Erythroblast (primary cell): Measurements from ENCODE around the gene PLAC1.

Source experiments
- DNase-seq, 2 experiments: peaks; one replicate each; lab custom pipeline; 2025; lab: John Stamatoyannopoulos, UW
- GATA1 ChIP-seq: IDR thresholded peaks from 2 replicates; pipeline ENCODE4 v1.6.1; 2011; ENCODE audit warnings: low read depth, mild to moderate bottlenecking, control low read depth, low read length, moderate library complexity
- POLR2A ChIP-seq: IDR thresholded peaks from 2 replicates; pipeline ENCODE4 v1.6.1; 2011; ENCODE audit warnings: mild to moderate bottlenecking, low read length

PLAC1 gene

DNA sequence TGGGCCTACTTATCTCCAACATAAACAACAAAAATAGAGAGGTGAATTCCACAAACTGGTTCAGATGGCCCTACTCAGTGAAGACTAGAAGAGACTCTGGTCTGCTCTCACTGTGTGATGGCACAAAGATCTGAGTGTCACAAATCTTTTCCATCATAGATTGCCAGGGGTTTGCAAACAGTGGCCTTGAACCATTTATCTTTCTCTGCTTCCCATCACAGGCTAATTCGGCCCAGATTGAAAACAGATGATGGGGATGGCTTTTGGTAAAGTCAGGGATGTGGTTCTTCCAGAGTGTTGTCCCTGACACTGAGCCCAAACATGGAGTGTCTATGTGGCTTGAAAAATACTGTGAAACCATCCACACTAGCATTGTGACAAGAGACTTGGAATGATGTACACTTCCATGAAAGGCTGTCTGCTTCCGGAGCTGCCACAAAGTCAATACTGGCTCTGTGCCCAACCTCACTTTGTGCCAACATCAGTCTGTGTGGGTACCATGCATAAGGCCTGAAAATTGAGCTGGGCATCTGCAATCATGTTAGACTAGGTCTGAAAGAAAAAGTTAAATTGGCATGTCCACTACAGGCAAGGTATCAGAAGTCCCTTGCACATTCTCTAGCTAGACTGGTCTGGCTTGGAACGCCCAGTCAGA, 25.2 kb upstream of the PLAC1 start:
- DNase-seq = no peak
- no peak for TF ChIP-seq POLR2A
- no peak for TF ChIP-seq GATA1

DNA sequence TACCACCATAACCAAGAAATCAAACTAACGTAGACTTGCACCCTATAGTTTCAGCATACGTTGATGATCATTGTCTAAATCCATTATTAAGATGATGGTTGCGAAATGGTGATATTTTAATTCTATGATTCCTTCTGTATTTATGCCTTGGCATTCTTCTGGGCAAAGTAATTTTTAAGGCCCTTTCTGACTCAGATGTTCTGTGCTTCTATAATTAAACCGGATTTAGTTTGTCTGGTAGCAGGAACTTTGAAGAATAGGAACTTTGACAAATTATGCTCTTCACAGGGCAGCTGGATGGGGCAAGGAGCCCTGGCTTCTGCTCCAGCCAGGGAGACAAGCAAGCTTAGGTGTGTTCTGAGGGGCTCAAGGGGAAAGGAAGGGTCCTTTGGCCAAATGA, 23.8 kb upstream of the PLAC1 start:
- TF ChIP-seq GATA1 = no peak
- TF ChIP-seq POLR2A = no peak
- no peak for DNase-seq

DNA sequence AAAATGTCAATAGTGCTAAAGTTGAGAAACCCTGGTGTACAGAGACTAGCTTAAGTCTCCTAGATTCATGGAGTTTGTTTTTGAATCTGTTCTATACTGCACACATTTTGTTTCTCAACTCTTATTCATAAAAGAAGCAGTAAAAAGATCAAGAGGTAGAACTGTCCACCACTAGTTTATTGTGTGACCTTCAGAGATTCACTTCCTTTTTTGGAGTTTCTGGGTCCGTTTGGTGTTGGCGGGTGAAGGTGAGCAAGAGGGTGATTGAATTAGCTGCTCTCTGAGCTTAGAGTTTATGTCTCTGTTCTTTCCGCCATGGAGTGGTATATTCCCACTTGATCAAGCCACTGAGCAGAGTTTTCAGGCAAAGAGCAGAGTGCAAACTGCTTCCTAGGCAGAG, 21.4 kb upstream of the PLAC1 start:
- DNase-seq = no peak
- no peak for TF ChIP-seq POLR2A
- TF ChIP-seq GATA1 = no peak

DNA sequence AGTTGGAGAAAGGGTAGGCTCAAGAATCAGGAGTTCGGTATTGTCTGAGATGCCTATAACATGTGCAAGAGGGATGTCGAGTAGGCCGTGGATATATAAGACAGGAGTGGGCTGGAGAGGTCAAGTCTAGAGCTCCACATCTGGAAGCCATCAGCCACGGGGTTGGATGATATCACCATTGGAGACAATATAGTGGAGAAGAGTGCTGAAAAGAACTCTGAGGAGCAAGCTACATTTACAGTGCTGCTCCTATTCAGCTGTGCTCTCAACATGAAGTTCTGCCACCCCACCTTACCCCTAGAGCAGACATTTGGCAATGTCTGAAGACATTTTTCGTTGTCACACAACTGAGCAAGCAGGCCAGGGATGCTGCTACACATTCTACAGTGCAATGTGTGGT, 20.9 kb upstream of the PLAC1 start:
- no peak for TF ChIP-seq POLR2A
- no peak for TF ChIP-seq GATA1
- DNase-seq = no peak

DNA sequence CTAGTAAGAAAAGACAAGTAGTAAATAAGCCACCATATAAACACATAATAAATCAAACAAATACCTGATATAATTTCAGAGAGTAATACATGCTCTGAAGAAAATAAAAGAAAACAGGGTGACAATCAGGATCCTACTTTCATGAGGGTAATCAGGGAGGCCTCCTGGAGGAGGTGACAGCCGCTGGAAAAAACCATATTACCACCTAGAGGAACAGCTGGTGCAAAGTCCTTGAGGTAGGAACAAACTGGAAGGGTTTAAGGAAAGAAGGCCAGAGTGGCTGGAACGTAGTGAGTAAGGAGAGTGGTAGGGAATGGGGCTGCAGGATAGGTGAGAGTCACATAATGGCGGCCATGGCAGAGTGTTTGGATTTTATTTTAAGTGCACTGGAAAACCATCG, 19.1 kb upstream of the PLAC1 start:
- DNase-seq = no peak
- TF ChIP-seq POLR2A (no peak), GATA1 (no peak)

DNA sequence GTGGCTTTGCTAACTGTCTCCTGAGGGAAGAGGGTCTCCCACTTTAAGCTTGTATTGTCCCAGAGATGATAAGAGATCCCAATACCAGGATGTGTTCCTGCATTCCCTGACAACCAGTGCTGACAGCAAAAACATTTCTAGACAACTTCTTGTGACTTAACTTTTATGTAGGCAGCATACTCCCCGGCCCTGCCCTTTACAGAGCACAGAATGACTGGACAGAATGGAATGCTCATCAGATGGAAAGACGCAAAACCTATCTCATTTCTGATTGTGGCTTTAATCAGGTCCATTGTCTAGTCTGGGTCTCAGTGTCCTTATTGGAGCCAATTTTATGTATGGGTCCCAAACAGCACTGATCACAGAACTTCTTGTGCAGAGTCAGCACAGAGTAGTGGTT, 18.2 kb upstream of the PLAC1 start:
- no peak for DNase-seq
- TF ChIP-seq GATA1 (no peak), POLR2A (no peak)

DNA sequence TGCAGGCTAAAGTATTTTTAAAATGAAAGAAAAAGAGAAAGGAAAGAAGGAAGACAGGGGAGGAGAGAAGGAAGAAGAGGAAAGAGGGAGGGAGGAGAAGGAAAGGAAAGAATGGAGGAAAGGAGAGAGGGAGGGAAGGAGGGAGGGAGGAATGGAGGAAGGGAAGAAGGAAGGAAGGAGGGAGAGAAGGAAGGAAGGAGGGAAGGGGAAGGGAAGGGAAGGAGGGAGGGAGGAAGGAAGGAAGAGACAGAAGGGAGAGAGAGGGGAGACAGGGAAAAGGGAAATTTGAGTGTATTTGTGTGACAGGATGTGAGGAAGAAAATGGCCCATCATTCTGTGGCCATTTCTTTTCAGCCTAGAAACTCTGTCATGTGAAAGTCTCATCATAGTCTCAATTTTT, 14.9 kb upstream of the PLAC1 start:
- no peak for DNase-seq
- TF ChIP-seq GATA1 (no peak), POLR2A (no peak)

DNA sequence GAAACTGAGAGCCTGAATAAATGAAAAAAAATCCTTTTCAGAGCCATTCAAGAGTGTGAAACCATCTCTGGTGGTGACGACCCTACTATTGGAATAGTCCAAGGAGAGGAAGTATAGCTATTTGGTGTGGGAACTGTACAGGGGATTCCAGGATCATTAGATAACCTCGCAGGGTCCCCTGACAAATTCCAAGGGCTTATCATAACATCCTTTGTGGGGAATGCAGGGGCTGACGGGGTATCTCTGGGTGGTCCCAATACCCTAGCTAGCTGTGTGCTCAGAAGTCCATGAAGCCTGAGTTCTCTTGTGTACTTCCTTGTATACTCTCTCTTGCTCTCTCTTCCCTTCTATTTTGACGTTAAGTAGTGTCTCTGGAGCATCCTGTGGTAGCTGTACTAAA, 13.8 kb upstream of the PLAC1 start:
- no peak for DNase-seq
- no peak for TF ChIP-seq GATA1

DNA sequence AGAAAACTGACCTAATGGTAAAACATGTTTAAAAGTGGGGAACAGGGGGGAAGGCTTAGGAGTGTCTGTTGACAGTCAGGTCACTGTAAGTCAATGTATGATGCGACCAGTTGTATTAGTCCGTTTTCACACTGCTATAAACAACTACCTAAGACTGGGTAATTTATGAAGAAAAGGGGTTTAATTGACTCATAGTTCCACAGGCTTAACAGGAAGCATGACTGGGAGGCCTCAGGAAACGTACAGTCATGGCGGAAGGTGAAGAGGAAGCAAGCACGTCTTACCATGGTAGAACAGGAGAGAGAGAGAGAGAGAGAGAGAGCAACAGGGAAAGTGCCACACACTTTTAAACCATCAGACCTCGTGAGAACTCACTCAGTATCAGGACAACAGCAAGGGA, 13.0 kb upstream of the PLAC1 start:
- DNase-seq = no peak

DNA sequence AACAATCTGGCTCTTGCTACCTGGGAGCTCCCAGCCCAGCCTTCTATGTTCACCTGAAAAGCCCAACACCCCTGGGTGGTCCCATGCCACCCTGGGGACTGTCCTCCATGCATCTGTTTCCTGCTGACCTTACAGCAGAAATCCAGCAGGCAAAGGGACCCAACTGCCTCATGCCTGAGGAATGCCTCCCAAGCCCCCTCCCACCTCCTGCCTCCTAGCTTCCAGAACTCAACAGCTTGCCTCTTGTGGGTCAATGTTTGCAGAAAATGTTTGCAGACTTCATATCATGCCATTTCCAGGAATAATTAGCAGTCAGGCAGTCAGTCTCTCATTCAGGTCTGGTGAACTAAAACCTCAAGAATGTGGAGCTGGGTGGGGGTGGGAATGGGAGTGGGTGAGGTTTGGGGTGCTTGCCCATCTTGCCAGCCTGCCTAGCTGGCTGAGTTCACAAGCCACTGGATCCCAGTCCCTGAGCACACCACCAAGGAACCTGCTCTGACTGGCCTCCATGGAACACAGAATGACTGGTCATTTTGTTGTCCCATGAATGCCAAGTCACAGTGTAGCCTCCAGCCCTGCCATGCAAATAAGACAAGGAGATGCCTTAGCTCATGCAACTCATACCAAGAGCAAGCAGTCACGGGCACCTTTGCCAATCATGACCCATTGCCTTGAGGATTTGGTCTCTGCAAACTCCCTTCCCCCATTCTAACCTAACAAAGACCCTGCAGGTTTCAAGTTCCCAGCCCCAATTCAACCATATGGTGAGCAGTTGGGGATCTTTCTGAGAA, 12.1 kb upstream of the PLAC1 start:
- TF ChIP-seq POLR2A = no peak
- no peak for TF ChIP-seq GATA1
- no peak for DNase-seq

More for the DNA sequence above, 13.0 kb upstream of the PLAC1 start:
- TF ChIP-seq GATA1 (no peak), POLR2A (no peak)

DNA sequence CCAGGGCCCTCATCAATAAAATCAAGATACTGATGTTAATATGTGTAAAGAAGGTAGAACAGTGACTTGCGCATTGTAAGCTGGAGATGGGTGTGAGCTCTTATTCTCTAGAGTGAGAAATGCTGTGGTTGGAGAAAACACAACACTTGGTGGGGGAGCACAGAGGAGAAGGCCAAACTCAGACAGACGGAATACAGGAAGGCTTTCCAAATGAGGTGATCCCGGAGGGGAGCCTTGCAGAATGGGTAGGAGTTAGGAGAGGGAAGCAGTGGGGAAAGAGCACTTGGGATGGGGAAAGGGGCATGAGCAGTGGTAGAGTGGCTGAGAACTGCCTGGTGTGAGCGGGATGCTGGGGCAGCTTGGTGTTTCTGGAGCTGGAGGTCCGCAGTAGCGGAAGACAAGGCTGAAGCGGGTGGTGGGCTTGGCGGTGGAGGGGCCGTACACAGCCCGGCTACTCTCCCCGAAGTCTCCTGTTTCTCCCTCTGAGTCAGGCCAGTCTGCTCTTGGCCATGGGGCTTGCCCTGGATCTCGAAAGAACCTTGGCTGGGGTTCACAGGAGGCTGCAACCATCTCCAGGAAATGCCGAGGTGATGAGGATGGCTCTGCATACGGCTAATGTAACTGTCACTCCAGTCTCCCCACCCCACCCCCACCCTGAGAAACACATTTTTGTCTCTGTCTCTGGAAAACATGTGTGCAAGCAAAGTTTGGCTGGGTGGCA, 11.3 kb upstream of the PLAC1 start:
- TF ChIP-seq GATA1 (no peak), POLR2A (no peak)
- no peak for DNase-seq

DNA sequence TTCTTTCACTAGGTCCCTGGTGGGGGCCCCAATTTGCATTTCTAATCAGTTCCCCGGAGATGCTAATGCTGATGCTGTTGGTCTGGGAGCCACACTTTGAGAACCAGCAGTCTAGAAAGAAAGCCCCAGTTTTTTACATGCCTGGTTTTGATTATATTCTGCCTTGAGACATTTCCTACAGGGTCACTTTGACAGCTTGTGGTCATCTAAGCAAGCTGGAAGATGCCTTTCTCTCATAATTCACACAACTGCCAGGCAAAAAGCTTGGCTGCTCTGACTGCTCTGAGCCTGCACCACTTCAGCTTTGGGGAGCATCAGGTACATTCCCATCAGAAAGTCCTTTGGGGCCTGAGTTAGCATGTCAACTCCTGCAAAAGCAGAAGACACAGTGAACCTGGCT, 5.9 kb upstream of the PLAC1 start:
- DNase-seq = no peak
- TF ChIP-seq POLR2A (no peak), GATA1 (no peak)

DNA sequence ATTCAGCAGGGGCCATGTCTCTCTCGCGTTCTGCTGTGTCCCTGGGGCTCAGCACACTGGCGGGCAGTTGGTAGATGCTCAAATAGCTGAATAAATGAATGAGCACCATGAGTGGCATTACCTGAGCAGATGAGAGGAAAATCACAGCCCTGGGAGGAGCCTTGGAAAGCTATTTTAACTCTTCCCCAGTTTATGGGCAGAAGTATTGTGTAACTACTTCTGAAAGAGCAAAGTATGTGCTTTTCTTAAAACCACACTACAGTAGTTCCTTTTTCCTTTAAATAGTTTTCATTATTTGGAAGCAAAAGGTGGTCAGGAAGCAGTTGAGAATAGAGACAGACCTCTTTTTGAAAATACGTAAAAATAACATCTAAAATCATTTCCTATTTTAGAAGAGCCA, 3.0 kb upstream of the PLAC1 start:
- TF ChIP-seq POLR2A (no peak), GATA1 (no peak)
- no peak for DNase-seq

DNA sequence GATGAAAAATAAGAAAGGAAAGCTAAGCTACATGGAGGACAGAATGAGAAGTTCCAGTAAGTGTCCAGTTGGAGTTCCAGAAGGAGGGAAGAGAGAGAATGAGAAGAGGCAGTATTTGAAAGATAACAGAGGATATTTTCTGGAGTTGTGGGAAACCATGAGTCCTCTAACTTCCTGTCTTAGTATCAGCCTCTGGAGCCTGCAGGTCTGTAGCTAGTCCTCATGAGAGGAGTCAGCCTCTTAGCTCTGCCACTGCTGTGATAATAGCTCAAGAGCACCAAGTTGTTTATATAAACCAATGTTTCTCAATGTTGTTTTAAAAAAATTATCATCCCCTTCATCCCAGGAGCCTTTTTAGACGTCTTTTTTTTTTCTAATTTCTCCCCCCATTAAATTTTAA, 2.4 kb upstream of the PLAC1 start:
- TF ChIP-seq POLR2A = no peak
- TF ChIP-seq GATA1 = no peak
- no peak for DNase-seq

DNA sequence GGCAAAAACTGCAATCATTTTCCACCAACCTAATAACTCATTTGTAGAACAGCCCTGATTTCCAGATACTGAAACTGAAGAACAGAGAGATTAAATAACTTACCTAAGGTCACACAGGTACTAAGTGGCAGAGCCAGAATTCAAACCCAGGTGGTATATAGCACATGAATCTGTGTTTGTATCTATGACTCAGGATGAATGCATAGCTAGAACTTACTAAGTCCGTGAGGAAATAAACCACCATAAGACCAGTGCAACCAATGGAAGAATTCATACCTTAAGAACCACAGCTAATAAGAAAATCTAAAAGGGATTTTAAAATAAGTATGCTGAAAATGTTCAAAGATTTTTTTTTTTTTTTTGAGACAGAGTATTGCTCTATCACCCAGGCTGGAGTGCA, 1.5 kb upstream of the PLAC1 start:
- no peak for DNase-seq
- TF ChIP-seq POLR2A = no peak
- TF ChIP-seq GATA1 = no peak
